Gastrocnemius medialis (tissue), 4 donors: ENCODE measurements around the gene LRP1.

ENCODE experiments used
- CTCF ChIP-seq, 5 experiments: fragments of 450-650 bp in 3 of 5; fragments of 200-600 bp in 2 of 5; sonication (generic) in 2 of 5; IDR thresholded peaks in 4 of 5; conservative IDR thresholded peaks in 1 of 5; 1 replicate in 4 of 5; 2 replicates in 1 of 5; pipeline ENCODE4 v1.5.1; 2016 to 2019; ENCODE audit warnings: antibody characterized with exemption in 5 of 5, mild to moderate bottlenecking in 3 of 5, moderate library complexity in 3 of 5
- POLR2A ChIP-seq, 2 donors: fragments of 450-650 bp; IDR thresholded peaks; one replicate each; pipeline ENCODE4 v1.6.1; 2017; ENCODE audit warnings: antibody characterized with exemption in 2 of 2, mild to moderate bottlenecking in 2 of 2, moderate library complexity in 2 of 2

- no peak for TF ChIP-seq CTCF (IDR thresholded peaks at IDR 0.05 in 4 of 5, conservative IDR thresholded peaks at IDR 0.05 in 1 of 5)
- no peak for TF ChIP-seq POLR2A (IDR thresholded peaks at IDR 0.05)
These were observed 109.9 kb downstream of the LRP1 start for GRCh38 chr12:57237932-57238853.
